GM21825 (cell line): ENCODE measurements around the gene CA10.

Source experiments
- ATAC-seq: cut with Tn5 transposase; IDR thresholded peaks from one replicate; pipeline ENCODE4 v1.9.1; 2021; ENCODE audit warnings: mild to moderate bottlenecking, moderate library complexity; ENCODE audit not compliant: unreplicated experiment

CA10 gene

DNA sequence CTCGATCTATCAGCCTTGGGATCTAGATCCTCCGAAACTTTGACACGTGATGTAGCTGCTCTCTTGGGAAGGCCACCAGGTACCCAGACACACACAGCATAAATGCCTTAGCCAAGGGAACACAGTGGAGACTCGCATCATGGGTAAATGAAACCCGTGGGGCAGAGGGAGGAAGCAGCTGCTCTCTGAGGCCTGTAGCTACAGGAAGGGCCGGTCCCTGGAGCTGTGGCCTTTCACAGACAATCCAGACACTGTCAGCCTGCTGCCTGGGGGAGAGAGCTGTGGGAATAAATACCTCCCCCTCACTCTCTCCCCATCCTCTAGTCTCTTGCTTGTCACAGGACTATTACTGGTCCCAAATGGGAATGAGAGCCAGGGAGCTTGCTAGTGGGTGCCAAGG is 546.9 kb downstream of the CA10 start:
- no peak for ATAC-seq

- no peak for ATAC-seq
Measured at GRCh38 chr17:51610834-51611233, 547.7 kb downstream of the CA10 start.

- ATAC-seq: no peak
Measured at GRCh38 chr17:51610155-51610554, 548.4 kb downstream of the CA10 start.

GRCh38 chr17:51608251-51608933 is 550.1 kb downstream of the CA10 start:
- no peak for ATAC-seq

DNA sequence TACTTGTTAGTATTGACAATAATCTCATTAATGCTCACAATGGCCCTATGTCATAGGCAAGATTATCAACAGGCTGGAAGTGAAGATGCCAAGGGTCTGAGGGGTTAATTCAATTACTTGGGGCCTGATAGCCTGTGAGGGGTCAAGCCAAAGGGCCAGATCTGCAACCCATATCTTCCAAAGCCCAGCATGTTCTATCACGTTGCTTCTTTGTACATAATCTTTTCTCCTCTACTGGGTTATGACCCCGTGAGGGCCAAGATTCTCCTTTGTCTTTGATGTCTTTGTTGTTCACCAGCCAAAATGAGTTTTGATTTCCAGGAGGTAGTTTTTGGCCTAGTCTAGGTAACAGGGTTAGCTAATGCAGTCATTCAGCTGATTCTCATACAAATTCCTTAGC is 551.0 kb downstream of the CA10 start:
- ATAC-seq: no peak

DNA sequence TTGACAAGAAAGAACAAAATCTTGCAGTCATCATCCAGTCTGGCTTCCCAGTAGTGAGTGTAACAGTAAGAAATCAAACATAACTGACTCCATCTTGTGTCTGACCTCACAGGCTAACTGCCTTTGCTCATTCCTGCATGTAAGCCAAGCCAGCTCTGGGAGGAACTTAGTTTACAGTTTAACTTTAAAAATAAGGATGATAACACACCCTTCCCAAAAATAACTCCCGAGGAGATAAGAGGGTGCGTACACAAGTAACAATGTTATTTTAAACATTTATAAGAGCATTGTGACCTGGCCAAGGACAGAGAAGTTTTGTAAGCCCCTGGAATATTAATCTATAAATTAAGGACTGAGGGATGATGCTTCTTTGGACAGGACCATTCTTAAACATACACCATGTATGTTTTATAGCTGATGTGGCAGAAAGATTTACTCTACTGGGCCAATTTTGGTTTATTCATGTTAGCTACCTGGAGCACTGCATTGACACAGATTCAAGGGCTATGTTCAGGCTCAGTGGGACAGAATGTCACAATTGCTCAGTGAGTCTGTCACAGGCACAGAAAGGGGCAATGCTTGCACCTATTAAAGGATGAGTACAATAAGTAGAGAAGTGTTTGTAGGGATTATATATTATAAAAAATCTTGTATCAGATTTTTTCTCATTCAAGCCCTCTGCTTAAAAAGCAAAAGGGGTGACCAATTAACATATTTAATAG is 554.1 kb downstream of the CA10 start:
- ATAC-seq: no peak

- no peak for ATAC-seq
Measured at GRCh38 chr17:51601622-51602261, 556.8 kb downstream of the CA10 start.

- no peak for ATAC-seq
Measured at GRCh38 chr17:51598824-51599223, 559.7 kb downstream of the CA10 start.

GRCh38 chr17:51597345-51597744 is 561.2 kb downstream of the CA10 start:
- ATAC-seq: no peak

DNA sequence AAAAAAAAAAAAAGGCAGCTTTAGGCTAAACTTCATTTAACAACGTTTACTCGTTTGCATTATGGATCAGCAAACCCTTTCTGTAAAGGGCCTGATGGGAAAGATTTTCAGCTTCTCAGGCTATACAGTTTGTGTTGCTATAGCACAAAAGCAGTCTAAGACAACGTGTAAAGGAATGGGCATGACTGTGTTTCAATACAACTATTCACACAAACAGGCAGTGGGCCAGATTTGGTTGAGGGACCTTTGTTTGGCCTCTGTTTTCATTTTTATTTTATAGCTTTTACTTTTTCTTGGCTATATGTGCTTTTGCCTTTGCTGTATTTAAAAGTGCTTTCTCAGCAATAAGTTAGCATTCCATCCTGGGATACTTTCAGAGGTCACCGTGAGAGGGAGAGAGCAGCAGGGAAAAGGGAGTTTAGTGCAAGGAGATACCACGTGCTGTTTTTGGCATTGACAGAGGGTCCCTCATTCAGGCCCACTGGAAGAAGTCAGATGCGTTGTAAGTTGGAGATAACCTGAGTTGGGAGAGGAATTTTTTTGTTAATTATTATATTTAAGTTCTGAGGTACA is 562.6 kb downstream of the CA10 start:
- ATAC-seq: no peak

DNA sequence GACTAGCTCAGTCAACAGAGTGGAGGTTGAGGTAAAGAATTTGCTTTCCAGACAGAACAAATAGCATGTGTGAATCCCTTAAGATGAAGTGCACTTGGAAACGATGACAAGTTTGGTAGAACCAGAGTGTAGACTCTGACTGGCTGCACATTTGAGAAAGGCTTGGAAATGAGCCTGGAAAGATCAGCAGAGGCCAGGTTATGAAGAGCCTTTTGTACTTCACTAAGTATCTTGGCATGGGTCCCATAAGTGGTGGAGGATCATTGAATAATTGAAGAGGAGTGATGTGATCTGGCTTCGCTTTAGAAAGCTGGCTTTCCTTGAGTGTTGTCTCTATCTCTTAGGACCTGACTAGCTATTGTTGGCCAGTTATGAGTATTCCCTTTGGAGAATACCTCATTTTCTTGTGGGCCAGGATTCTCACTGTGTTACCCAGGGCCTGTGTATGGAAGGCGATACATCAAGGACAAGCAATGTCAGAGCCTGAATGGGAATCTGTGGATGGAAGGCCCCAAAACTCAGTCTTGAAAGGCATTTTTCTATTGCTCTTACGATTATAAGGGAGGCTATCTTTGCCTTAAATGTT is 568.4 kb downstream of the CA10 start:
- ATAC-seq: no peak

GRCh38 chr17:51588063-51588462 is 570.5 kb downstream of the CA10 start:
- no peak for ATAC-seq

DNA sequence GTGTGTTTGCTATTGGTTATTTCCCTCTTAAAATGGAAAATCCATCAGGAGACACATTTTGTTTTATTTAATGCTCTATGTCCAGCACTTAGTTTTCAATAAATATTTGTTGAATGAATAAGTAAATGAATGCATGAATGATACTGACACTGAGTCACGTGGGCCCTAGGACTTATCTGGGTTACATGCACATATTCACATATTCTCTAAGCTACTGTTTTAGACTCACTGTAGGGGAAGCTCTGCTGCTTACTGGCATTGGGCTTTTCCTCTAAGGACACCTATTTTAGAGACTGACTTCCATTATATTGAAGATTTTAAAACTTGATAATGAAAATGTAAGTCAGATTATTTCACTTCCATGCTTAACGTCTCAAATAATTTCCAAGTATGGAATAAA is 571.0 kb downstream of the CA10 start:
- ATAC-seq: no peak

DNA sequence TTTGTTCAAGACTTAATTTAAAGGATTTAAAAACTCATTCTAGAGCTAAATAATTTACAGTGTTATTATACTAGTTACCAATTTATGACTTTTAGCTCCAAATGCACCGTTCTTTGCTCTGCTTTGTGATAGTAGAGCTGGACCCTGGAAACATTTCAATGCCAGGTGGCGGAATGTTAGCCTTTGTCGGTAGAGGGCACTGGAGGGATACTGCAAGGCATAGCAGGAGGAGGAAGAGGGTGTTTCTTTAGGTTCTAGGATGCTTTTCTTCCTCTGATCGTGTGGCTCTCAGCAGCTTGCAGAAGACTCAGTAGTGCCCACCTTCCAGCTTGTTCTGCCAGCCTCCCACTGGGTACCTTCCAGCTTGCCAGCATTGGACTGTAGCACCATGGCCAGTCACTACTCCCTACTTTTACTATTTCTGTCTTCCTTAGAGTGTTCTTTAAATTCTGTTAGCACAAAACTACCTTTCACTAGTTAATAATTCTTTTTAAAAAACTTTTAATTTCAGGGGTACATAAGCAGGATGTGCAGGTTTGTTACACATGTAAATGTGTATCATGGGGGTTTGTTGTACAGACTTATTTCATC is 572.9 kb downstream of the CA10 start:
- ATAC-seq: no peak

- ATAC-seq: no peak
Measured at GRCh38 chr17:51580869-51581268, 577.6 kb downstream of the CA10 start.
